H1 (cell line): ENCODE measurements around the gene DOCK11. TPM values are rescaled to one million over a fixed set of nuclear protein-coding genes. Genes with fewer than 3 reads are reported as not detected.

ENCODE experiments used
- CTCF ChIA-PET: fragments of 300-600 bp; sonication (Branson Sonifier 250); formaldehyde crosslinking; loops from one replicate; lab custom pipeline; 2021; ENCODE audit not compliant: partially characterized antibody; lab: Charles Lee
- POLR2A ChIA-PET: fragments of 300-600 bp; sonication (Branson Sonifier 250); formaldehyde crosslinking; loops from one replicate; lab custom pipeline; 2021; ENCODE audit warnings: inconsistent platforms; ENCODE audit not compliant: partially characterized antibody; lab: Charles Lee
- DNase-seq, 2 experiments: peaks; one replicate each; pipeline versions ENCODE4 v3.0.0 to v3.0.0-alpha.2; 2010 to 2022; ENCODE audit warnings: low spot score in 2 of 2, low read depth in 1 of 2, mixed read lengths in 1 of 2
- FAIRE-seq: peaks from 2 replicates; lab custom pipeline; 2011; peaks lifted over from hg19 to GRCh38; lab: Jason Lieb, UNC
- H2AFZ ChIP-seq: 2 replicates; pipeline ENCODE4 v1.8.1; 2012; ENCODE audit warnings: low read length, inconsistent platforms
- H2AK5ac ChIP-seq: 2 replicates; pipeline ENCODE4 v1.6.1; 2013; ENCODE audit warnings: low read depth, low read length
- H2BK120ac ChIP-seq: replicated peaks from 2 replicates; pipeline ENCODE3; 2013; ENCODE audit warnings: low read depth, low read length, inconsistent platforms
- H2BK12ac ChIP-seq: 2 replicates; pipeline ENCODE4 v1.6.1; 2013; ENCODE audit warnings: low read depth, low read length
- H2BK15ac ChIP-seq: 2 replicates; pipeline ENCODE4 v1.6.1; 2013; ENCODE audit warnings: low read length
- H2BK20ac ChIP-seq: 2 replicates; pipeline ENCODE4 v1.6.1; 2013; ENCODE audit warnings: low read length
- H2BK5ac ChIP-seq: 2 replicates; pipeline ENCODE4 v1.6.1; 2013; ENCODE audit warnings: low read depth, low read length
- H3K14ac ChIP-seq: 2 replicates; pipeline ENCODE4 v1.6.1; 2013; ENCODE audit warnings: inconsistent platforms; ENCODE audit not compliant: insufficient read length
- H3K18ac ChIP-seq: 2 replicates; pipeline ENCODE4 v1.6.1; 2013; ENCODE audit warnings: low read length; ENCODE audit errors: extremely low read depth
- H3K23ac ChIP-seq: 2 replicates; pipeline ENCODE4 v1.6.1; 2013; ENCODE audit warnings: inconsistent platforms; ENCODE audit not compliant: insufficient read length
- H3K23me2 ChIP-seq: 2 replicates; pipeline ENCODE4 v1.6.1; 2013; ENCODE audit warnings: low read depth, low read length
- H3K27ac ChIP-seq: 2 replicates; pipeline ENCODE4 v1.6.1; 2011; ENCODE audit warnings: low read depth, low read length, inconsistent platforms
- H3K27me3 ChIP-seq, 4 experiments: replicated peaks in 1 of 4; 1 replicate in 1 of 4; 2 replicates in 3 of 4; pipeline versions ENCODE4 v1.6.1 to v1.8.1; 2011 to 2013; ENCODE audit warnings: low read length in 3 of 4, mild to moderate bottlenecking in 3 of 4, inconsistent platforms in 2 of 4, mixed read lengths in 2 of 4, moderate library complexity in 1 of 4; ENCODE audit not compliant: control insufficient read depth in 3 of 4, insufficient read depth in 3 of 4; ENCODE audit errors: extremely low read depth in 1 of 4
- H3K36me3 ChIP-seq, 4 experiments: 2 replicates each; pipeline versions ENCODE4 v1.6.1 to v1.8.1; 2011 to 2013; ENCODE audit warnings: mild to moderate bottlenecking in 4 of 4, low read length in 3 of 4, moderate library complexity in 2 of 4, control low read depth in 1 of 4, inconsistent platforms in 1 of 4; ENCODE audit not compliant: insufficient read depth in 4 of 4, control insufficient read depth in 2 of 4
- H3K4ac ChIP-seq: replicated peaks from 2 replicates; pipeline ENCODE3; 2013; ENCODE audit warnings: low read length, low read depth, mixed read lengths, inconsistent platforms; ENCODE audit not compliant: insufficient read length
- H3K4me1 ChIP-seq, 4 experiments: replicated peaks in 1 of 4; 1 replicate in 1 of 4; 2 replicates in 3 of 4; pipeline versions ENCODE4 v1.6.1 to v1.8.1; 2011 to 2013; ENCODE audit warnings: low read length in 3 of 4, inconsistent platforms in 2 of 4, mixed read lengths in 1 of 4; ENCODE audit not compliant: insufficient read depth in 4 of 4, control insufficient read depth in 3 of 4
- H3K4me2 ChIP-seq, 2 experiments: 2 replicates each; pipeline versions ENCODE4 v1.6.1 to v1.8.1; 2011 to 2013; ENCODE audit warnings: low read depth in 2 of 2, low read length in 2 of 2, control low read depth in 1 of 2, inconsistent platforms in 1 of 2, mild to moderate bottlenecking in 1 of 2; ENCODE audit not compliant: insufficient read depth in 1 of 2
- H3K4me3 ChIP-seq, 4 experiments: fragments of 200-600, 300-600 bp in 1 of 4; sonication (generic), shearing (Covaris generic), sonication (Bioruptor Twin) in 1 of 4; 2 replicates each; pipeline versions ENCODE4 v1.5.1 to v1.8.1; 2011 to 2016; ENCODE audit warnings: low read length in 4 of 4, low read depth in 3 of 4, control low read depth in 2 of 4, inconsistent platforms in 2 of 4, mild to moderate bottlenecking in 2 of 4, mixed read lengths in 1 of 4, moderate library complexity in 1 of 4; ENCODE audit not compliant: insufficient read depth in 2 of 4; ENCODE audit errors: extremely low read depth in 1 of 4
- H3K56ac ChIP-seq: replicated peaks from 2 replicates; pipeline ENCODE3; 2013; ENCODE audit warnings: low read depth, mild to moderate bottlenecking, mixed read lengths, low read length, inconsistent platforms; ENCODE audit not compliant: insufficient read length
- H3K79me1 ChIP-seq: 2 replicates; pipeline ENCODE4 v1.6.1; 2013; ENCODE audit warnings: low read depth, low read length, control low read depth
- H3K79me2 ChIP-seq, 2 experiments: 2 replicates each; pipeline versions ENCODE4 v1.6.1 to v1.8.1; 2012 to 2013; ENCODE audit warnings: low read length in 2 of 2, mild to moderate bottlenecking in 2 of 2, inconsistent platforms in 1 of 2; ENCODE audit not compliant: insufficient read depth in 2 of 2, control insufficient read depth in 1 of 2
- H3K9ac ChIP-seq, 4 experiments: replicated peaks in 1 of 4; 1 replicate in 1 of 4; 2 replicates in 3 of 4; pipeline versions ENCODE4 v1.6.1 to v1.8.1; 2011 to 2013; ENCODE audit warnings: low read depth in 3 of 4, low read length in 3 of 4, control low read depth in 2 of 4, mild to moderate bottlenecking in 2 of 4, moderate library complexity in 2 of 4, inconsistent platforms in 1 of 4; ENCODE audit errors: extremely low read depth in 1 of 4
- H3K9me3 ChIP-seq, 2 experiments: 2 replicates each; pipeline versions ENCODE4 v1.6.1 to v1.8.1; 2012 to 2013; ENCODE audit warnings: mild to moderate bottlenecking in 2 of 2, moderate library complexity in 2 of 2, control low read depth in 1 of 2, inconsistent platforms in 1 of 2, low read depth in 1 of 2, low read length in 1 of 2, mixed read lengths in 1 of 2; ENCODE audit not compliant: insufficient read depth in 2 of 2
- H4K20me1 ChIP-seq, 2 experiments: replicated peaks in 1 of 2; 2 replicates each; pipeline versions ENCODE3 to v1.8.1; 2011 to 2013; ENCODE audit warnings: inconsistent platforms in 2 of 2, low read length in 2 of 2, mild to moderate bottlenecking in 1 of 2; ENCODE audit not compliant: insufficient read depth in 2 of 2, control insufficient read depth in 1 of 2
- H4K5ac ChIP-seq: 2 replicates; pipeline ENCODE4 v1.6.1; 2013; ENCODE audit warnings: low read length, low read depth, mixed read lengths, inconsistent platforms; ENCODE audit not compliant: insufficient read length
- H4K8ac ChIP-seq: 2 replicates; pipeline ENCODE4 v1.8.0; 2013; ENCODE audit warnings: mild to moderate bottlenecking, moderate library complexity, low read length, inconsistent platforms; ENCODE audit not compliant: insufficient read depth; ENCODE audit errors: extremely low read depth
- H4K91ac ChIP-seq: replicated peaks from 2 replicates; pipeline ENCODE3; 2013; ENCODE audit warnings: low read length, mixed read lengths, inconsistent platforms; ENCODE audit not compliant: insufficient read length
- BRCA1 ChIP-seq: IDR thresholded peaks from 2 replicates; pipeline ENCODE4 v1.6.1; 2012; ENCODE audit warnings: low read depth, low read length, improper control_type of control experiment
- CBX5 ChIP-seq: fragments of 300-800, 300-1000 bp; sonication (generic); IDR thresholded peaks from 2 replicates; pipeline ENCODE4 v1.7.1; 2016; ENCODE audit warnings: antibody characterized with exemption, low read length, low read depth
- GABPA ChIP-seq: IDR thresholded peaks from 2 replicates; pipeline ENCODE4 v1.6.1; 2011; ENCODE audit warnings: mild to moderate bottlenecking, low read length, moderate library complexity, borderline replicate concordance; ENCODE audit not compliant: insufficient read depth
- JUN ChIP-seq: IDR thresholded peaks from 2 replicates; pipeline ENCODE4 v1.6.1; 2011; ENCODE audit warnings: low read depth, mild to moderate bottlenecking, improper control_type of control experiment, low read length
- NANOG ChIP-seq: IDR thresholded peaks from 2 replicates; pipeline ENCODE4 v1.6.1; 2011; ENCODE audit warnings: low read length, low read depth, mild to moderate bottlenecking, inconsistent platforms; ENCODE audit not compliant: insufficient read depth, poor library complexity, severe bottlenecking
- PHF8 ChIP-seq: fragments of 200-600 bp; sonication (generic); conservative IDR thresholded peaks from 2 replicates; pipeline ENCODE4 v1.7.1; 2012; ENCODE audit warnings: low read depth, mild to moderate bottlenecking, inconsistent platforms, low read length, moderate library complexity
- RFX5 ChIP-seq: IDR thresholded peaks from 2 replicates; pipeline ENCODE4 v1.6.1; 2011; ENCODE audit warnings: low read depth, low read length, improper control_type of control experiment, borderline replicate concordance
- SIN3A ChIP-seq, 2 experiments: IDR thresholded peaks in 1 of 2; conservative IDR thresholded peaks in 1 of 2; 2 replicates each; pipeline ENCODE4 v1.6.1; 2011 to 2012; ENCODE audit warnings: low read length in 2 of 2, improper control_type of control experiment in 1 of 2, low read depth in 1 of 2, mild to moderate bottlenecking in 1 of 2
- SP2 ChIP-seq: IDR thresholded peaks from 2 replicates; pipeline ENCODE4 v1.6.1; 2012; ENCODE audit warnings: mild to moderate bottlenecking, low read length, inconsistent platforms
- SP4 ChIP-seq: IDR thresholded peaks from 2 replicates; pipeline ENCODE4 v1.6.1; 2012; ENCODE audit warnings: low read length, inconsistent platforms
- WGBS, 2 experiments: shearing (Covaris generic) in 1 of 2; methylation state at CpG; one replicate each; pipeline versions ENCODE4 v1.1.6 to v1.1.7; 2013 to 2015; ENCODE audit warnings: low lambda C conversion rate in 2 of 2, mixed read lengths in 2 of 2, inconsistent platforms in 1 of 2, low coverage in 1 of 2, missing lambda C conversion rate in 1 of 2; ENCODE audit not compliant: insufficient replicate concordance in 2 of 2, insufficient coverage in 1 of 2, insufficient read length in 1 of 2; ENCODE audit errors: extremely low coverage in 1 of 2, missing lambda C conversion rate in 1 of 2; 5-methylcytosine and 5-hydroxymethylcytosine counted together
- polyA plus RNA-seq, 7 experiments: library from polyadenylated mRNA; depleted of rRNA in 3 of 7; stranded (reverse) in 5 of 7; unstranded in 2 of 7; fragments of >200 nt in 5 of 7; fragments of 200-250 nt in 2 of 7; gene quantifications; 1 replicate in 5 of 7; 2 replicates in 1 of 7; 4 replicates in 1 of 7; pipeline versions ENCODE4 v1.2.1 to v1.2.3, GENCODE V29; 2011 to 2013; ENCODE audit warnings: missing spikeins in 2 of 7, mixed read lengths in 2 of 7
- total RNA-seq: library from RNA; stranded (reverse); fragmentation: NEBNext Ultra II Directional; extraction: Animal tissue kit (Norgen Biotek cat#: 25700); gene quantifications from 2 replicates; pipeline ENCODE4 v1.2.1, GENCODE V29; 2021
- TF ChIP-seq, protein P1 (sequence below): IDR thresholded peaks from 2 replicates; pipeline ENCODE4 v1.6.1; 2012; ENCODE audit warnings: inconsistent platforms
- TF ChIP-seq, protein P2 (sequence below): IDR thresholded peaks from 2 replicates; pipeline ENCODE4 v1.6.1; 2012; ENCODE audit warnings: inconsistent platforms

DOCK11 gene
- total and polyA plus RNA-seq, 2 of the 8 experiments (the other 6 are each of a cell fraction or from before 2014, with no cell fraction given), result 4.9 to 12.0 TPM

- Histone ChIP-seq H3K36me3 (no peaks in the 10 kb centered on the region), H4K8ac (no peak overlapping the region), H3K9me3 (no peaks in the 10 kb centered on the region), H3K27me3 (no peaks in the 10 kb centered on the region), H2AK5ac (no peak overlapping the region), H3K18ac (no peak overlapping the region), H3K23ac (no peak overlapping the region), H4K20me1 (no peaks in the 10 kb centered on the region), H3K14ac (no peak overlapping the region), H4K5ac (no peak overlapping the region), H3K4ac (no peak overlapping the region), H2BK15ac (no peak overlapping the region), H2BK120ac (no peak overlapping the region), H3K4me3 (no peak overlapping the region), H3K4me2 (no peak overlapping the region), H3K56ac (no peak overlapping the region), H2BK20ac (no peak overlapping the region), H3K27ac (no peak overlapping the region), H3K79me1 (no peaks in the 10 kb centered on the region), H4K91ac (no peak overlapping the region), H3K23me2 (no peaks in the 10 kb centered on the region), H3K4me1 (no peaks in the 10 kb centered on the region), H3K79me2 (no peaks in the 10 kb centered on the region), H2BK12ac (no peak overlapping the region), H2AFZ (no peak overlapping the region), H3K9ac (no peak overlapping the region), H2BK5ac (no peak overlapping the region)
- WGBS, 2 experiments, result 85% methylated on average over 3 of the region's 3 CpGs; no CpG with 5 or more reads in 1 of the 2 experiments
- ChIA-PET CTCF (interaction anchor here (1.0 kb wide), 1 partner anchor 34 kb away, joined by 3 read pairs; no protein-coding TSS in a partner anchor), POLR2A (interaction anchor here (1.2 kb wide), 1 partner anchor 64 kb away, joined by 4 read pairs; no protein-coding TSS in a partner anchor)
- FAIRE-seq (peak; percentile 36), DNase-seq (no peak)
- TF ChIP-seq CBX5 (no peak), RFX5 (no peak), SP4 (no peak), SP2 (no peak), JUN (no peak), NANOG (no peak), GABPA (no peak), PHF8 (no peak), SIN3A (conservative IDR thresholded peaks at IDR 0.05 in 1 of 2, IDR thresholded peaks at IDR 0.05 in 1 of 2; ENCODE audit: low read depth in 1 of 2, low read length in 2 of 2) (no peak), BRCA1 (no peak)
- TF ChIP-seq, protein P1, sequence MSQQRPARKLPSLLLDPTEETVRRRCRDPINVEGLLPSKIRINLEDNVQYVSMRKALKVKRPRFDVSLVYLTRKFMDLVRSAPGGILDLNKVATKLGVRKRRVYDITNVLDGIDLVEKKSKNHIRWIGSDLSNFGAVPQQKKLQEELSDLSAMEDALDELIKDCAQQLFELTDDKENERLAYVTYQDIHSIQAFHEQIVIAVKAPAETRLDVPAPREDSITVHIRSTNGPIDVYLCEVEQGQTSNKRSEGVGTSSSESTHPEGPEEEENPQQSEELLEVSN, result no peak
- TF ChIP-seq, protein P2, sequence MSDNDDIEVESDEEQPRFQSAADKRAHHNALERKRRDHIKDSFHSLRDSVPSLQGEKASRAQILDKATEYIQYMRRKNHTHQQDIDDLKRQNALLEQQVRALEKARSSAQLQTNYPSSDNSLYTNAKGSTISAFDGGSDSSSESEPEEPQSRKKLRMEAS, result no peak
These were observed 70.7 kb downstream of the DOCK11 start for GRCh38 chrX:118566359-118566758.
